Dedifferentiated amniotic fluid mesenchymal stem cell (primary cell): Measurements from ENCODE around the gene KRT79.
"Not testable (repeated sequence)": the region's sequence is repeated elsewhere in the genome, so short reads cannot be mapped to it uniquely, and the experiment has no call there.

Source experiments
- DNase-seq: peaks from one replicate; pipeline ENCODE4 v3.0.0-alpha.2; 2016; ENCODE audit errors: extremely low spot score

The KRT79 gene

GRCh38 chr12:52860102-52860823, 26.2 kb upstream of the KRT79 start:
- DNase-seq: peak; percentile 31

GRCh38 chr12:52857500-52857899, 23.4 kb upstream of the KRT79 start:
- DNase-seq: no peak

GRCh38 chr12:52856787-52857186, 22.7 kb upstream of the KRT79 start:
- no peak for DNase-seq

GRCh38 chr12:52856077-52856476, 22.0 kb upstream of the KRT79 start:
- not testable (repeated sequence) for DNase-seq

GRCh38 chr12:52851787-52852186, 17.7 kb upstream of the KRT79 start:
- no peak for DNase-seq

GRCh38 chr12:52850681-52851080, 16.6 kb upstream of the KRT79 start:
- DNase-seq: no peak

GRCh38 chr12:52849511-52849910, 15.4 kb upstream of the KRT79 start:
- DNase-seq: no peak

GRCh38 chr12:52848661-52849255, 14.6 kb upstream of the KRT79 start, which contains the start of gene KRT78:
TSS of gene KRT78 (minus strand) at chr12:52848994. CDS start at chr12:52848930, 64 bp downstream.
- DNase-seq: no peak

GRCh38 chr12:52847335-52848102, 13.4 kb upstream of the KRT79 start:
- no peak for DNase-seq

GRCh38 chr12:52846356-52846970, 12.4 kb upstream of the KRT79 start:
- DNase-seq: no peak

- no peak for DNase-seq
These were observed 11.8 kb upstream of the KRT79 start for GRCh38 chr12:52845946-52846345.

GRCh38 chr12:52844386-52844785, 10.3 kb upstream of the KRT79 start:
- DNase-seq: no peak

- DNase-seq: no peak
These were observed 5.5 kb upstream of the KRT79 start for GRCh38 chr12:52839436-52840105.

GRCh38 chr12:52838609-52839435, 4.7 kb upstream of the KRT79 start:
- no peak for DNase-seq

- no peak for DNase-seq
These were observed 3.9 kb upstream of the KRT79 start for GRCh38 chr12:52837781-52838608.

- peak; percentile 31 for DNase-seq
These were observed 3.3 kb upstream of the KRT79 start for GRCh38 chr12:52837413-52837741.

- no peak for DNase-seq
These were observed 2.6 kb upstream of the KRT79 start for GRCh38 chr12:52836491-52837412.

GRCh38 chr12:52836042-52836466, 1.9 kb upstream of the KRT79 start:
- DNase-seq: no peak
